GM12891 (cell line): ENCODE measurements around the gene ZNF668.

Experiments
- POLR2A ChIP-seq: IDR thresholded peaks from 2 replicates; pipeline ENCODE4 v1.6.1; 2011; ENCODE audit warnings: low read depth, low read length, control low read depth
- POLR2AphosphoS5 ChIP-seq: IDR thresholded peaks from 2 replicates; pipeline ENCODE4 v1.6.1; 2011; ENCODE audit warnings: low read depth, low read length, control low read depth
- TAF1 ChIP-seq: IDR thresholded peaks from 2 replicates; pipeline ENCODE4 v1.6.1; 2011; ENCODE audit warnings: low read depth, low read length, control low read depth

GRCh38 chr16:31083081-31083480 is 9.0 kb upstream of the ZNF668 start:
- no peak for TF ChIP-seq TAF1
- no peak for TF ChIP-seq POLR2AphosphoS5
- TF ChIP-seq POLR2A = no peak
